Transverse colon (tissue), 4 donors: ENCODE data around the gene MYLK.

Source experiments
- EP300 ChIP-seq: sonication (generic); formaldehyde crosslinking; IDR thresholded peaks from one replicate; pipeline ENCODE4 v1.6.1; 2017; ENCODE audit warnings: antibody characterized with exemption, low read depth
- POLR2A ChIP-seq: fragments of 450-650 bp; IDR thresholded peaks from one replicate; pipeline ENCODE4 v1.6.1; 2016; ENCODE audit warnings: antibody characterized with exemption, mild to moderate bottlenecking, moderate library complexity
- POLR2AphosphoS5 ChIP-seq, 3 donors: sonication (generic); formaldehyde crosslinking; IDR thresholded peaks; one replicate each; pipeline ENCODE4 v1.6.1; 2016; ENCODE audit warnings: antibody characterized with exemption in 3 of 3
- TF ChIP-seq, protein P1 (sequence below), 5 experiments: fragments of 200-600 bp in 3 of 5; fragments of 450-650 bp in 2 of 5; sonication (generic) in 3 of 5; IDR thresholded peaks; 1 replicate in 2 of 5; 2 replicates in 3 of 5; pipeline ENCODE4 v1.5.1; 2016 to 2017; ENCODE audit warnings: antibody characterized with exemption in 5 of 5, inconsistent platforms in 3 of 5, mild to moderate bottlenecking in 2 of 5, moderate library complexity in 1 of 5

DNA sequence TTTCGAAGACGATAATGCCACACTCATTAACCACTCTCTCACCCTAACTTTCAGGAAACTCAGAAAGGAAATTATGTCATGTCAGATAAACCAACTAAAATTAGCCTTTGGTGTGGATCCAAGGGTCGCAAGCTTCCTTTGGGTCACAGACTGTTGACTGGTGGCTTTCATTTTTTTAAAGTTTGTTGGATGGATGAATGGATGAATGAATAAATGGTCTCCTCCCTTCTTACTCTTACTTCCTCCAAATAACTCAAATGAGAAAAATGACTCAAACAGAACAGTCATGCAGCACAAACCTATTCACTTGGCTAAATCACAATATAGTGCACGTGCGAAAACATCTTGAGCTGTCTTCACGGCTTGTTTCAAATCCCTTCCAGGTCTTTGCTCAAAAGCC is 216.3 kb downstream of the MYLK start:
- TF ChIP-seq, protein P1, sequence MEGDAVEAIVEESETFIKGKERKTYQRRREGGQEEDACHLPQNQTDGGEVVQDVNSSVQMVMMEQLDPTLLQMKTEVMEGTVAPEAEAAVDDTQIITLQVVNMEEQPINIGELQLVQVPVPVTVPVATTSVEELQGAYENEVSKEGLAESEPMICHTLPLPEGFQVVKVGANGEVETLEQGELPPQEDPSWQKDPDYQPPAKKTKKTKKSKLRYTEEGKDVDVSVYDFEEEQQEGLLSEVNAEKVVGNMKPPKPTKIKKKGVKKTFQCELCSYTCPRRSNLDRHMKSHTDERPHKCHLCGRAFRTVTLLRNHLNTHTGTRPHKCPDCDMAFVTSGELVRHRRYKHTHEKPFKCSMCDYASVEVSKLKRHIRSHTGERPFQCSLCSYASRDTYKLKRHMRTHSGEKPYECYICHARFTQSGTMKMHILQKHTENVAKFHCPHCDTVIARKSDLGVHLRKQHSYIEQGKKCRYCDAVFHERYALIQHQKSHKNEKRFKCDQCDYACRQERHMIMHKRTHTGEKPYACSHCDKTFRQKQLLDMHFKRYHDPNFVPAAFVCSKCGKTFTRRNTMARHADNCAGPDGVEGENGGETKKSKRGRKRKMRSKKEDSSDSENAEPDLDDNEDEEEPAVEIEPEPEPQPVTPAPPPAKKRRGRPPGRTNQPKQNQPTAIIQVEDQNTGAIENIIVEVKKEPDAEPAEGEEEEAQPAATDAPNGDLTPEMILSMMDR (IDR thresholded peaks at IDR 0.05) = no peak
- no peak for TF ChIP-seq EP300
- TF ChIP-seq POLR2A = no peak
- no peak for TF ChIP-seq POLR2AphosphoS5 (IDR thresholded peaks at IDR 0.05)
